Chondrocyte (in vitro differentiated cells): ENCODE data around the gene ZNF580. TPM values are rescaled to one million over a fixed set of nuclear protein-coding genes. Genes with fewer than 3 reads are reported as not detected.

Source experiments
- DNase-seq: peaks from one replicate; pipeline ENCODE4 v3.0.0; 2021; ENCODE audit warnings: mixed read lengths, low spot score
- H3K27ac Mint-ChIP-seq: one replicate; pipeline ENCODE4 v1.8.0; 2021; ENCODE audit warnings: mild to moderate bottlenecking, moderate library complexity, mixed read lengths; ENCODE audit not compliant: unreplicated experiment
- H3K27me3 Mint-ChIP-seq: 2 replicates; pipeline ENCODE4 v1.8.0; 2021; ENCODE audit warnings: low read depth, mixed read lengths
- H3K36me3 Mint-ChIP-seq: 2 replicates; pipeline ENCODE4 v1.8.0; 2021; ENCODE audit warnings: low read depth, mixed read lengths
- H3K4me1 Mint-ChIP-seq: 2 replicates; pipeline ENCODE4 v1.8.0; 2021; ENCODE audit warnings: low read depth, mild to moderate bottlenecking, mixed read lengths
- H3K4me3 Mint-ChIP-seq: one replicate; pipeline ENCODE4 v1.8.0; 2021; ENCODE audit warnings: mild to moderate bottlenecking, moderate library complexity, mixed read lengths; ENCODE audit not compliant: unreplicated experiment
- H3K9me3 Mint-ChIP-seq: 2 replicates; pipeline ENCODE4 v1.8.0; 2021; ENCODE audit warnings: low read depth, mixed read lengths
- total RNA-seq: library from RNA; stranded (reverse); gene quantifications from 3 replicates; pipeline ENCODE4 v1.2.1, GENCODE V29; 2021
- TF ChIP-seq, protein P1 (sequence below): fragments of 200-600 bp; sonication (generic); IDR thresholded peaks from 2 replicates; pipeline ENCODE4 v1.5.0; 2021; ENCODE audit warnings: antibody characterized with exemption, mild to moderate bottlenecking, moderate library complexity

The ZNF580 gene
- total RNA-seq, 1 donor from 2014 or later: 45.0 TPM

DNA sequence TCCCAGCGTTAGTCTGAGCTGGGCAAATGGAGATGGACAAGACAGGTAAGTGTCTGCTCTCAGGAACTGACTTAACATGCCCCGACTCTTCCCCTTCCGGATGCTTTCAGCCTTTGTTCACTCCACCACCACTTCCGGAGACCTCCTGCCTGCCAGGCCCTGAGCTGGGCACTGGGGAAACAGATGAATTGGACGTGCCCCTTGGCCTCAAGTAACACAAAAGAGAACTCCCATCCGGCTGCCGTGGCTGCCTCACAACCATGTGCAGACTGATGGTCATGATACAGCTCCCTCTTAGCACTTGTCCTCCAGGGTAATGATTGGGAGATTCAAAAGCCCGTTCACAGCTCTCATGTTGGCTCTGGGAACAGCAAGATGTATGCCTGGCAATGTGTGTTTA is 23.4 kb upstream of the ZNF580 start:
- Mint-ChIP-seq H3K36me3 (peaks cover 11% of the 10 kb centered on the region), H3K9me3 (no peaks in the 10 kb centered on the region), H3K4me1 (no peaks in the 10 kb centered on the region), H3K27ac (peak overlapping the region; percentile 33), H3K4me3 (no peak overlapping the region), H3K27me3 (no peaks in the 10 kb centered on the region)
- DNase-seq: no peak
- TF ChIP-seq, protein P1, sequence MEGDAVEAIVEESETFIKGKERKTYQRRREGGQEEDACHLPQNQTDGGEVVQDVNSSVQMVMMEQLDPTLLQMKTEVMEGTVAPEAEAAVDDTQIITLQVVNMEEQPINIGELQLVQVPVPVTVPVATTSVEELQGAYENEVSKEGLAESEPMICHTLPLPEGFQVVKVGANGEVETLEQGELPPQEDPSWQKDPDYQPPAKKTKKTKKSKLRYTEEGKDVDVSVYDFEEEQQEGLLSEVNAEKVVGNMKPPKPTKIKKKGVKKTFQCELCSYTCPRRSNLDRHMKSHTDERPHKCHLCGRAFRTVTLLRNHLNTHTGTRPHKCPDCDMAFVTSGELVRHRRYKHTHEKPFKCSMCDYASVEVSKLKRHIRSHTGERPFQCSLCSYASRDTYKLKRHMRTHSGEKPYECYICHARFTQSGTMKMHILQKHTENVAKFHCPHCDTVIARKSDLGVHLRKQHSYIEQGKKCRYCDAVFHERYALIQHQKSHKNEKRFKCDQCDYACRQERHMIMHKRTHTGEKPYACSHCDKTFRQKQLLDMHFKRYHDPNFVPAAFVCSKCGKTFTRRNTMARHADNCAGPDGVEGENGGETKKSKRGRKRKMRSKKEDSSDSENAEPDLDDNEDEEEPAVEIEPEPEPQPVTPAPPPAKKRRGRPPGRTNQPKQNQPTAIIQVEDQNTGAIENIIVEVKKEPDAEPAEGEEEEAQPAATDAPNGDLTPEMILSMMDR: no peak

DNA sequence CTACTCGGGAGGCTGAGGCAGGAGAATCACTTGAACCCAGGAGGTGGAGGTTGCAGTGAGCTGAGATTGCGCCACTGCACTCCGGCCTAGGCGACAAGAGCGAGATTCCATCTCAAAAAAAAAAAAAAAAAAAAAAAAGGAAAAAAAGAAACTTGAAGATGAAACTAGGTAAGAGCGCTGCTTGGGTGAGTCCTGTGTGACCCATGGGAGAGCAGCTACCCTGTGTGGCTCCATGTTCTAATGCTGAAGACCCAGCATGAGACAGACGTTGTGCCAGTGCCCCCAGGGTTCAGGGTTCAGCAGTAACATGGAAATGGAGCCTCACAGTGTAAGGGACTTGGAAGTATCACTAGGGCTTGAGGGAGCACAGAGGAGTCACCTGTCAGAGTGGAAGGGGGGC is 22.4 kb upstream of the ZNF580 start:
- DNase-seq: no peak
- Mint-ChIP-seq H3K4me1 (peaks cover 4% of the 10 kb centered on the region), H3K4me3 (no peak overlapping the region), H3K36me3 (peaks cover 11% of the 10 kb centered on the region), H3K9me3 (no peaks in the 10 kb centered on the region), H3K27me3 (no peaks in the 10 kb centered on the region), H3K27ac (no peak overlapping the region)
- TF ChIP-seq, protein P1: no peak

DNA sequence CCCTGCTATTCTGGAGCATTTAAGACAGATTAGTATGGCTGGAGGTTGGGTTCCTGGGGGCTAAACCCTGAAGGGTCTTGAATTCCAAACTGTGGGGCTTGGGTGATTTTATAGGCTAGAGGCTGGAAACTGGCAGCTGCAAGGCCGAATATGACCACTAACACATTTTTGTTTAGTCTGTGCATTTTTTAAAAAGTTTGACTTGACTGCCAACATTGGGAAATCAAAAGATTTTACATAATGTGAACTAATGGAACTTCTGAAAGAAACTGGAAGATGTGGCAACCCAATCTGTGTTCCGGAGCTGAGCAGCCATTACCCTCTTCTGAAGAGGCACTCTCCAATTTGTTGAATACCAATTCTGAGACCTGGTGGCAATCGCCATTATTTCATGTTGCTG is 21.5 kb upstream of the ZNF580 start:
- Mint-ChIP-seq H3K27ac (no peak overlapping the region), H3K4me3 (no peak overlapping the region), H3K9me3 (no peaks in the 10 kb centered on the region), H3K4me1 (peaks cover 11% of the 10 kb centered on the region), H3K27me3 (no peaks in the 10 kb centered on the region), H3K36me3 (peaks cover 11% of the 10 kb centered on the region)
- TF ChIP-seq, protein P1: no peak
- no peak for DNase-seq

DNA sequence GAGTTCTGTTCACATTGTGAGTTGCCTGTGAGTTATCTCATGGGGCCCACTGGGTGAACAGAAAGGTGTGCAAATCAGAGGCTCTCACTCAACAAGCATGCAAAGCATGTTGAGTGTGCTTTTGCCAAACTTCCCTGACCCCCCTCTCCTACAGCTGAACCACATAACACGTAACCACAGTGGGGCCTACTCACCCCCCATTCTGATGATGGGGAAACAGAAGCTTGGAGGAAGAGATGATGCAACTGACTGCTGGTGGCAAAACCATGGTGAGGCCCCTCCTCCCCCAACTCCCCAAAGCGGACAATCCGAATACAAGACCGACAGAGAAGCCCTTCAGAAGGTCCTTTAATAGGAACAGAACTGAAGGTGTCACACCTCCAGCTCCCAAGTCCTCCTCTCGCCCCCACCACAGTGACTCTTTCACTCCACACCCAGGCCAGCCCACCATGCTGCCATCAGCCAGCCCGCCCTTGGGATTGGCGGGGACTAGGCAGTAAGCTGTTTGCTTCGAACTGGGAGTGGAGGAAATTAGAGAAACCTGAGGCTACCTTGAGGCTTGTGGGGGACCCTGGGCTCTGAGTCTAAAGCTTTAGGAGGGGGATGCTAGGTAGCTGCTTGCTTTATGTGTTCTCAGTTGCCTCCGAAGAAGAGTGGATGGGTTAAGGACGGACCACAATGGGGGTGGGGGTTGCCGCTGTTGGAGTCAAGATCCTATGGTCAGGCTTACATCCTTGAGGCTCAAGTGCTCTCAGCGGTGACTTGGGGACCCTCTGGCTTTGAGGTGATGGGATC is 20.2 kb upstream of the ZNF580 start:
- DNase-seq: no peak
- Mint-ChIP-seq H3K9me3 (no peaks in the 10 kb centered on the region), H3K4me1 (peaks cover 18% of the 10 kb centered on the region), H3K27me3 (no peaks in the 10 kb centered on the region), H3K27ac (no peak overlapping the region), H3K4me3 (no peak overlapping the region), H3K36me3 (peaks cover 11% of the 10 kb centered on the region)
- TF ChIP-seq, protein P1: no peak

DNA sequence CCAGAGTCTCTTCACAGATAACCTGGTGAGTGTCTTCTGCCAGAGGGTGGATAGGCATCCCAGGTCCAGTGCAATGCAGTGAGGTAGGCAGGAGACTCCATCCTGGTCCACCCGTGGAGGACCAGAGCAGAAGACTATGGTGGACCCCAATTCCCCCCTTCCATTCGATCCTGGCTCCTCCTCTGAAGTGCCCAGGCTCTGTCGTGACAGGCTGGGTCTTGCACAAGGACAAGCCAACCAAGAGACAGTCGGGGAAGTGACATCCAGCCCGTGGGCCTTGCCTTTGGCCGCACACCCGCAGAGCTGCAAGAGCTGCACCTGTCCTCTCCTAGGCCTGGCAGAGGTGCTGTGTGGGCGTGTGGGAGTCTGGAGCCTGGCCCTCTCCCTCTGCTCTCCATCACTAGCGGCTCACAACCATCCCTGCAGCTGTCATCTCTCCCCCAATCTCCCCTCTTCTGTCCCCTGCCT is 19.6 kb upstream of the ZNF580 start:
- Mint-ChIP-seq H3K36me3 (peaks cover 11% of the 10 kb centered on the region), H3K9me3 (no peaks in the 10 kb centered on the region), H3K27me3 (no peaks in the 10 kb centered on the region), H3K27ac (no peak overlapping the region), H3K4me1 (peaks cover 18% of the 10 kb centered on the region), H3K4me3 (no peak overlapping the region)
- TF ChIP-seq, protein P1: no peak
- no peak for DNase-seq
